PC-3 (cell line): ENCODE data around the gene MRTFA. TPM values are rescaled to one million over a fixed set of nuclear protein-coding genes. Genes with fewer than 3 reads are reported as not detected.

Experiments
- ATAC-seq: fragments of 200-7000 bp; cut with Tn5 transposase; 2 replicates; pipeline ENCODE4 v1.9.1; 2020; ENCODE audit warnings: mild to moderate bottlenecking, moderate library complexity
- BruUV-seq: library from RNA; stranded (reverse); fragments of 400-500 nt; replicated peaks from 2 replicates; lab custom pipeline; 2021; lab: Mats Ljungman, UMichigan
- CTCF ChIA-PET: fragments of 300-600 bp; sonication (Branson Sonifier 250); formaldehyde crosslinking; loops from one replicate; lab custom pipeline; 2022; ENCODE audit warnings: antibody characterized with exemption; lab: Charles Lee
- POLR2A ChIA-PET: fragments of 300-600 bp; sonication (Branson Sonifier 250); formaldehyde crosslinking; loops from one replicate; lab custom pipeline; 2022; ENCODE audit warnings: antibody characterized with exemption; ENCODE audit not compliant: unreplicated experiment; lab: Charles Lee
- DNase-seq: peaks from one replicate; pipeline ENCODE4 v3.0.0-alpha.2; 2015
- H2AFZ ChIP-seq: fragments of 300-600 bp; sonication (generic); 2 replicates; pipeline ENCODE4 v1.6.0; 2016; ENCODE audit warnings: antibody characterized with exemption, low read length
- H3F3A ChIP-seq: fragments of 300-600 bp; sonication (generic); one replicate; pipeline ENCODE4 v1.6.0; 2017; ENCODE audit warnings: antibody characterized with exemption, low read length, control low read depth, mild to moderate bottlenecking; ENCODE audit not compliant: unreplicated experiment
- H3K27ac ChIP-seq: fragments of 300-600 bp; sonication (generic); 2 replicates; pipeline ENCODE4 v1.5.1; 2016; ENCODE audit warnings: mild to moderate bottlenecking, low read length
- H3K27me3 ChIP-seq: fragments of 300-600 bp; sonication (generic); 2 replicates; pipeline ENCODE4 v1.6.1; 2016; ENCODE audit warnings: low read length, mixed read lengths
- H3K36me3 ChIP-seq: fragments of 300-600 bp; sonication (generic); 2 replicates; pipeline ENCODE4 v1.6.1; 2016; ENCODE audit warnings: low read depth, mixed run types, low read length, mixed read lengths
- H3K4me1 ChIP-seq: fragments of 300-600 bp; sonication (generic); 2 replicates; pipeline ENCODE4 v1.5.1; 2016; ENCODE audit warnings: low read length; ENCODE audit not compliant: insufficient read depth
- H3K4me2 ChIP-seq: fragments of 300-600 bp; sonication (generic); 2 replicates; pipeline ENCODE4 v1.6.0; 2016; ENCODE audit warnings: low read length
- H3K4me3 ChIP-seq: fragments of 300-600 bp; sonication (generic); 2 replicates; pipeline ENCODE4 v1.5.1; 2016; ENCODE audit warnings: mild to moderate bottlenecking, low read length, mixed read lengths
- H3K79me2 ChIP-seq: fragments of 300-600 bp; sonication (generic); 2 replicates; pipeline ENCODE4 v1.6.1; 2017; ENCODE audit warnings: low read length, mixed read lengths
- H3K9ac ChIP-seq: fragments of 300-600 bp; sonication (generic); 2 replicates; pipeline ENCODE4 v1.6.0; 2016; ENCODE audit warnings: mild to moderate bottlenecking, low read length
- H3K9me2 ChIP-seq: fragments of 300-600 bp; sonication (generic); replicated peaks from 2 replicates; pipeline ENCODE4 v1.6.1; 2016; ENCODE audit warnings: mixed run types, low read length, mixed read lengths
- H3K9me3 ChIP-seq: fragments of 300-600 bp; sonication (generic); 2 replicates; pipeline ENCODE4 v1.6.1; 2016; ENCODE audit warnings: low read length, mixed read lengths
- H4K20me1 ChIP-seq: fragments of 300-600 bp; sonication (generic); 2 replicates; pipeline ENCODE4 v1.6.1; 2016; ENCODE audit warnings: low read length, mixed read lengths
- CTCF ChIP-seq: fragments of 300-600 bp; sonication (generic); conservative IDR thresholded peaks from 2 replicates; pipeline ENCODE4 v1.5.1; 2017; ENCODE audit warnings: antibody characterized with exemption, low read depth, mild to moderate bottlenecking, low read length
- EZH2 ChIP-seq: fragments of 300-600 bp; sonication (generic); IDR thresholded peaks from one replicate; pipeline ENCODE4 v1.6.1; 2017; ENCODE audit warnings: antibody characterized with exemption, mild to moderate bottlenecking, low read length; ENCODE audit not compliant: unreplicated experiment
- EZH2phosphoT487 ChIP-seq: fragments of 300-600 bp; sonication (generic); IDR thresholded peaks from 2 replicates; pipeline ENCODE4 v1.6.1; 2018; ENCODE audit warnings: mild to moderate bottlenecking, antibody characterized with exemption, low read length, borderline replicate concordance
- intact Hi-C: fragments of 100-400 bp; cut with micrococcal nuclease; formaldehyde crosslinking; loops from 2 replicates; pipeline ENCODE4 v1.9.0; 2023
- total RNA-seq: library from RNA; depleted of rRNA; stranded (reverse); fragments of >200 nt; gene quantifications from 2 replicates; pipeline ENCODE4 v1.2.3, GENCODE V29; 2014

The MRTFA gene
- total RNA-seq, 1 experiment from 2014 or later: 32.6 TPM

DNA sequence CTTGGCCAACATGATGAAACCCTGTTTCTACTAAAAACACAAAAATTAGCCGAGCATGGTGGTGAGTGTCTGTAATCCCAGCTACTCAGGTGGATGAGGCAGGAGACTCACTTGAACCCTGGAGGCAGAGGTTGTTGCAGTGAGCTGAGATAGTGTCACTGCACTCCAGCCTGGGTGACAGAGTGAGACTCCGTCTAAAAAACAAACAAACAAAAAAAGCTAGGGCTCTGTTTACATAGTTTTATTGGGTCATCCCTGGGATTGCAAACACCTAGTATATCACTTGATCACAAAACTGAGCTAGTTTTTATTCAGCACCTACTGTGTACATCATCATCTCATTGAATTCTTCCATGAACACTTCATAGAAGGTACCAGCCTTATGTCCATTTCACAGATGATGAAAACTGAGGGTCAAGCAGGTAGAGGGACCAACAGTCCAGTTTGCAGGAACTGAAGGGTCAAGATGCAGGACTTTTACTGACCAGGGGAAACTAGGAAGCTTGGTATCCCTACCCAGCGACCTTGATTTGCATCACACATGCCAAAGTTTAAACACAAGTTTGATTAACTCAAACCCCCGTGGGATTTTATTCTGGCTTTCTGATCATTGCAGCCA, 9.2 kb upstream of the MRTFA start:
- ATAC-seq (no peak), DNase-seq (no peak)
- ChIA-PET POLR2A (interaction anchor here (0.6 kb wide), 1 partner anchor 133 kb away, joined by 3 read pairs; no protein-coding TSS in a partner anchor), CTCF (interaction anchor here (1.5 kb wide), 2 partner anchors 121 to 209 kb away, joined by 4 to 7 read pairs; no protein-coding TSS in a partner anchor)
- H2AFZ ChIP-seq: peak overlapping the region; percentile 77
- no TSS peak for BruUV-seq
- H3K79me2 ChIP-seq: no peaks in the 10 kb centered on the region
- intact Hi-C loops: loop anchor here (1.0 to 2.0 kb wide), 3 partner anchors 121 to 208 kb away; no protein-coding TSS in a partner anchor
- no peaks in the 10 kb centered on the region for H4K20me1 ChIP-seq
- no peaks in the 10 kb centered on the region for H3K9me3 ChIP-seq
- peak overlapping the region; percentile 77; the same call in 1 of the 2 replicates for H3K4me2 ChIP-seq
- H3K27ac ChIP-seq: no peak overlapping the region
- peaks cover 18% of the 10 kb centered on the region for H3K4me1 ChIP-seq
- H3F3A ChIP-seq: no peaks in the 10 kb centered on the region
- H3K9me2 ChIP-seq: no peaks in the 10 kb centered on the region
- TF ChIP-seq EZH2: no peak
- TF ChIP-seq EZH2phosphoT487: no peak
- no peak for TF ChIP-seq CTCF
- no peaks in the 10 kb centered on the region for H3K27me3 ChIP-seq
- H3K36me3 ChIP-seq: no peaks in the 10 kb centered on the region
- H3K9ac ChIP-seq: no peak overlapping the region
- H3K4me3 ChIP-seq: no peak overlapping the region

- CTCF ChIA-PET: no interaction called here
- no peak for DNase-seq
- Histone ChIP-seq H3K79me2 (no peaks in the 10 kb centered on the region), H3K27me3 (no peaks in the 10 kb centered on the region), H3K36me3 (no peaks in the 10 kb centered on the region), H2AFZ (no peak overlapping the region), H3F3A (no peaks in the 10 kb centered on the region), H3K4me2 (no peak overlapping the region), H3K9me3 (no peaks in the 10 kb centered on the region), H3K4me3 (no peak overlapping the region), H4K20me1 (no peaks in the 10 kb centered on the region), H3K9ac (no peak overlapping the region), H3K4me1 (peaks cover 27% of the 10 kb centered on the region), H3K27ac (no peak overlapping the region), H3K9me2 (no peaks in the 10 kb centered on the region)
- no peak for ATAC-seq
- TF ChIP-seq EZH2 (no peak), CTCF (no peak), EZH2phosphoT487 (no peak)
- POLR2A ChIA-PET: no interaction called here
- BruUV-seq: no TSS peak
- intact Hi-C loops: no loop called here
Measured at GRCh38 chr22:40642316-40642715, 5.8 kb upstream of the MRTFA start.

DNA sequence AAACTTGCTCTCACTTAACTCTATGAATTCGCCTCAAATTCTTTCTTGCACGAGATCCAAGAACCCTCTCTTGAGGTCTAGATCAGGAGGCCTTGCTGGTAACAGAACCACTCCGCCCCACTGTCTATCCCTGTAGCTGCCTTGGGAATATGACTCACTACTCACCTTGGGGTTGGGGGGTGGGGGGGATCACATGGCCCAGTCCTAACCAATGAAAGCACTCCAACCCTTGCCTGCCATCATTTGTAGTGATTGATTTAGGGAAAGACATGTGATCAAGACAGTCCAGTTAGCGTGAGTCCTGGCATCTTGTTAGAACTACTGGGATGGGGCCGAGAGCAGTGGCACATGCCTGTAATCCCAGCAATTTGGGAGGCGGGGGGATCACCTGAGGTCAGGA, 4.8 kb upstream of the MRTFA start:
- CTCF ChIA-PET: no interaction called here
- no peak overlapping the region for H2AFZ ChIP-seq
- no peak for ATAC-seq

More for the DNA sequence above, 4.8 kb upstream of the MRTFA start:
- intact Hi-C loops: no loop called here
- no peaks in the 10 kb centered on the region for H3F3A ChIP-seq
- H3K27ac ChIP-seq: no peak overlapping the region
- no peaks in the 10 kb centered on the region for H3K9me2 ChIP-seq
- TF ChIP-seq EZH2phosphoT487 (no peak), EZH2 (no peak), CTCF (no peak)
- no peaks in the 10 kb centered on the region for H3K27me3 ChIP-seq
- no peak for DNase-seq
- H3K4me1 ChIP-seq: peaks cover 27% of the 10 kb centered on the region
- H3K79me2 ChIP-seq: peaks cover 2% of the 10 kb centered on the region
- POLR2A ChIA-PET: no interaction called here
- H3K9ac ChIP-seq: no peak overlapping the region
- H3K36me3 ChIP-seq: no peaks in the 10 kb centered on the region
- no peaks in the 10 kb centered on the region for H4K20me1 ChIP-seq
- H3K4me2 ChIP-seq: no peak overlapping the region
- H3K4me3 ChIP-seq: no peak overlapping the region
- H3K9me3 ChIP-seq: no peaks in the 10 kb centered on the region
- no TSS peak for BruUV-seq
